Mesendoderm (in vitro differentiated cells): Measurements from ENCODE around the gene MFAP1. TPM values are rescaled to one million over a fixed set of nuclear protein-coding genes. Genes with fewer than 3 reads are reported as not detected.

Experiments used
- DNase-seq: peaks from one replicate; pipeline ENCODE4 v3.0.0; 2013
- H2AK5ac ChIP-seq: 2 replicates; pipeline ENCODE4 v1.6.1; 2013; ENCODE audit warnings: low read length, inconsistent platforms
- H2BK120ac ChIP-seq: 2 replicates; pipeline ENCODE4 v1.6.1; 2013; ENCODE audit warnings: low read depth, mild to moderate bottlenecking, low read length, moderate library complexity, mixed read lengths
- H2BK15ac ChIP-seq: replicated peaks from 2 replicates; pipeline ENCODE4 v1.6.1; 2013; ENCODE audit warnings: low read depth, mild to moderate bottlenecking, moderate library complexity
- H2BK5ac ChIP-seq: 2 replicates; pipeline ENCODE4 v1.6.1; 2013; ENCODE audit warnings: low read length, inconsistent platforms
- H3K18ac ChIP-seq: 2 replicates; pipeline ENCODE4 v1.6.1; 2013; ENCODE audit warnings: mild to moderate bottlenecking, low read length, mixed read lengths
- H3K23ac ChIP-seq: one replicate; pipeline ENCODE4 v1.6.1; 2013; ENCODE audit warnings: low read length
- H3K27ac ChIP-seq: 2 replicates; pipeline ENCODE4 v1.5.1; 2013; ENCODE audit warnings: low read depth, mild to moderate bottlenecking, inconsistent platforms, low read length, moderate library complexity
- H3K27me3 ChIP-seq: 2 replicates; pipeline ENCODE4 v1.6.1; 2013; ENCODE audit warnings: low read length, control low read depth, mild to moderate bottlenecking, inconsistent platforms; ENCODE audit not compliant: insufficient read depth, poor library complexity
- H3K36me3 ChIP-seq: 2 replicates; pipeline ENCODE4 v1.6.1; 2013; ENCODE audit warnings: low read length, inconsistent platforms; ENCODE audit not compliant: control insufficient read depth, insufficient read depth
- H3K4ac ChIP-seq: one replicate; pipeline ENCODE4 v1.6.1; 2013; ENCODE audit warnings: low read depth, mild to moderate bottlenecking, low read length, moderate library complexity
- H3K4me1 ChIP-seq: 2 replicates; pipeline ENCODE4 v1.6.1; 2013; ENCODE audit warnings: low read depth, low read length, inconsistent platforms; ENCODE audit not compliant: control insufficient read depth
- H3K4me2 ChIP-seq: 2 replicates; pipeline ENCODE4 v1.6.1; 2013; ENCODE audit warnings: low read length
- H3K4me3 ChIP-seq: 2 replicates; pipeline ENCODE4 v1.5.1; 2013; ENCODE audit warnings: mild to moderate bottlenecking, low read length
- H3K56ac ChIP-seq: one replicate; pipeline ENCODE4 v1.6.1; 2013; ENCODE audit warnings: low read length
- H3K79me1 ChIP-seq: 2 replicates; pipeline ENCODE4 v1.6.1; 2013; ENCODE audit warnings: low read length, inconsistent platforms
- H3K79me2 ChIP-seq: 2 replicates; pipeline ENCODE4 v1.6.1; 2013; ENCODE audit warnings: mild to moderate bottlenecking, low read length; ENCODE audit not compliant: control insufficient read depth, insufficient read depth
- H3K9ac ChIP-seq: 2 replicates; pipeline ENCODE4 v1.6.1; 2013; ENCODE audit warnings: low read length, inconsistent platforms
- H4K5ac ChIP-seq: one replicate; pipeline ENCODE4 v1.6.1; 2013; ENCODE audit warnings: low read length
- H4K8ac ChIP-seq: one replicate; pipeline ENCODE4 v1.6.1; 2013; ENCODE audit warnings: low read depth, mild to moderate bottlenecking, control low read depth, low read length, moderate library complexity
- WGBS: extraction: QIAGEN DNeasy Blood & Tissue Kit; methylation state at CpG from one replicate; pipeline ENCODE4 v1.1.7; 2013; ENCODE audit warnings: low lambda C conversion rate, missing lambda C conversion rate; ENCODE audit not compliant: insufficient coverage; ENCODE audit errors: extremely low coverage; 5-methylcytosine and 5-hydroxymethylcytosine counted together
- polyA plus RNA-seq, 2 experiments: library from polyadenylated mRNA; stranded (reverse); fragments of 200-250 nt; gene quantifications; one replicate each; pipeline ENCODE4 v1.2.3, GENCODE V29; 2013

MFAP1 gene
- polyA plus RNA-seq (2013, experiment 1 of 2) = 33.7 TPM
- polyA plus RNA-seq (2013, experiment 2 of 2) = 33.9 TPM

DNA sequence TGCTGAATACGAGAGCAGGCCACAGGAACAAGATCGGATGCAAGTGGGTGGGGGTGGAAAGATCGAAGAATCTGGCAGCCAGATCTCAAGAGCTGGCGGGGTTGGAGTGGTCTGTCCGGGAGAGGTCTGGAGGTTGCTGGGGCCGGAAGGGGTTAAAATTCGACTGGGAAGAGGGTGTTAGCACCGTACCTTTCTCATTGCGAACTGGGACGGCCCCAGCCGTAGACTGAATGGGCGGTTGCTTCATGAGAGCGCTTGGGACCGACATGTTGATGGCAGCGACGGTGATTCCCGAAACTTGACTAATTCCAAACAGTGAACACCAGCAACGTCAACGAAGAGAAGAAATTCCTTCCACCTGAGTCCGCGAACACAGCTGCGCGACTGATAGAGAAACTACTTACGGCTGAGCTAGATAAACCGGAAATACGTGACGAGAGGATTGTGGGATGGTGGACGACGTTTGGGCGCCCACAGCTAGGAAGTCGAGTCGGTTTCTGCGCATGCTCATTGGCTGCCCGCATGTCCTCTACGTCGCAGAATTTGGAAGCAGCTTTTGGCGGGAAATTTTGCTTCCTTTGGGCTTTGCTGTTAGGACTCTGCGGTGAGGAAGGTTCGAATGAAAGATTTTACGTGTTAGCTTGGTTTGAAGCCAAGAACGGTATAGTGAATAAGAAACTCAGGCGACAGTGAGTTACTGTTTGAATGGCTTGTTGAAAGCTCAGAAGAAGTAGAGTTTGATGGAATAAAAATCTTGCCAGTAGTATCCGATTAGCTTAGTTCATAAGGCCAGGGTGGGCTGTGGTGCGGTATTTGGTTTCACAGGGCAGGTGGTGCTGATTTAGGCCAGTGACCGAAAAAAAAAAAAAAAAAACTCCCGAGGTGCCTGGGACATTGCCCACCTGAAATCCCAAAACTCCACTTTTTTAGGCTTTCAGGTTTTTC, at the start of gene MFAP1:
TSS of gene MFAP1 (minus strand) at position 389 of the 945 bp plus-strand sequence. CDS start at position 268, 121 bp downstream.
- Histone ChIP-seq H2BK120ac (no peak within 1 kb of the TSS), H3K27me3 (no peaks in the 10 kb centered on the region), H3K4ac (peak within 1 kb of the TSS; percentile 58), H3K18ac (peak within 1 kb of the TSS; percentile 65), H3K4me2 (peak within 1 kb of the TSS; percentile 86), H3K36me3 (no peaks in the 10 kb centered on the region), H2AK5ac (no peak within 1 kb of the TSS), H2BK5ac (peak within 1 kb of the TSS; percentile 50), H3K79me1 (peaks cover 1% of the 10 kb centered on the region), H3K79me2 (peaks cover 6% of the 10 kb centered on the region), H3K23ac (peak within 1 kb of the TSS; percentile 74), H3K4me3 (peak within 1 kb of the TSS; percentile 99), H3K56ac (peak within 1 kb of the TSS; percentile 99), H3K9ac (peak within 1 kb of the TSS; percentile 95), H4K5ac (no peak within 1 kb of the TSS), H4K8ac (peak within 1 kb of the TSS; percentile 68), H3K27ac (peak within 1 kb of the TSS; percentile 53), H2BK15ac (no peak within 1 kb of the TSS), H3K4me1 (no peaks in the 10 kb centered on the region)
- WGBS = no CpG with 5 or more reads among the region's 46 CpGs
- DNase-seq = peak; percentile 98

- Histone ChIP-seq H4K8ac (no peak overlapping the region), H2AK5ac (no peak overlapping the region), H3K23ac (no peak overlapping the region), H3K36me3 (peaks cover 1% of the 10 kb centered on the region), H3K4me3 (no peak overlapping the region), H2BK5ac (no peak overlapping the region), H2BK15ac (no peak overlapping the region), H3K79me2 (no peaks in the 10 kb centered on the region), H4K5ac (no peak overlapping the region), H2BK120ac (no peak overlapping the region), H3K79me1 (no peaks in the 10 kb centered on the region), H3K4me2 (no peak overlapping the region), H3K9ac (no peak overlapping the region), H3K18ac (no peak overlapping the region), H3K56ac (no peak overlapping the region), H3K27me3 (no peaks in the 10 kb centered on the region), H3K27ac (no peak overlapping the region), H3K4ac (no peak overlapping the region), H3K4me1 (no peaks in the 10 kb centered on the region)
- DNase-seq = no peak
- no CpG with 5 or more reads among the region's 10 CpGs for WGBS
Measured at GRCh38 chr15:43873651-43874050, 49.2 kb upstream of the MFAP1 start.

DNA sequence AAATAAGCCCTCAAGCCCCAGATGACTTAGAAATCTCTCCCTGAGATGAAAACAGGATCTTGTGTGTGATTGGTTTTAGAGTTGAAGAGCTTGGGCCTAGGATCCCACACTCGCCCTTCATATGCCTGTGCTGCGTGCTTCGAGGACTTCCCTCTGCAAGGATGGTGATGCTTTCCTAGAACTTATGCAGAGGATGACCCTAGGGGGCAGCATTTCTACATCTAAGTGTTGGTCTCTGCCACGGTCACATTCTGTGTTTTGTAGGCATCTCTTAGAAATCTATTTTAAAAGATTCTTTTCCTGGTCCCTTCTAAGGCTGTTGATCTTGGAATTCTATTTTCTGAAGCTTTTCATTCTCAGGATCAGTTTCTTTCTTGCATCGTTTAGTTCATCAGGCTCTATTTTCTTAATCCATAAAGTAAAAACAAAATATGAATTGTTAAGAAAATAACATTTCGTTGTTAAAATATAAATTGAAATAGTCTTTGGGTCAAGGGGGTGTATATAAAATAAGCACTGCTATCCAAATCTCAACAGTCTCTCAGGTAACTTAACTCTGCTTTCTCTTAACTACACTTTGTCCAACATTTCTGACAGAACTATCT, 48.0 kb upstream of the MFAP1 start:
- no peaks in the 10 kb centered on the region for H3K27me3 ChIP-seq

GRCh38 chr15:43871835-43872234, 47.3 kb upstream of the MFAP1 start:
- H3K56ac ChIP-seq = no peak overlapping the region
- no peaks in the 10 kb centered on the region for H3K27me3 ChIP-seq
- H3K79me1 ChIP-seq = no peaks in the 10 kb centered on the region
- no peaks in the 10 kb centered on the region for H3K4me1 ChIP-seq
- no peak overlapping the region for H2BK15ac ChIP-seq
- no peak overlapping the region for H3K4me2 ChIP-seq
- no peak overlapping the region for H3K23ac ChIP-seq
- H3K4ac ChIP-seq = no peak overlapping the region
- no CpG with 5 or more reads among the region's 2 CpGs for WGBS
- H4K5ac ChIP-seq = no peak overlapping the region
- no peak overlapping the region for H3K9ac ChIP-seq
- no peak overlapping the region for H3K4me3 ChIP-seq
- no peaks in the 10 kb centered on the region for H3K79me2 ChIP-seq
- H2BK5ac ChIP-seq = no peak overlapping the region
- no peak overlapping the region for H2AK5ac ChIP-seq
- no peak overlapping the region for H3K18ac ChIP-seq
- no peaks in the 10 kb centered on the region for H3K36me3 ChIP-seq
- no peak overlapping the region for H4K8ac ChIP-seq
- DNase-seq = no peak
- no peak overlapping the region for H2BK120ac ChIP-seq
- H3K27ac ChIP-seq = no peak overlapping the region

More for the DNA sequence above, 48.0 kb upstream of the MFAP1 start:
- Histone ChIP-seq H3K27ac (no peak overlapping the region), H3K56ac (no peak overlapping the region), H4K8ac (no peak overlapping the region), H3K79me1 (no peaks in the 10 kb centered on the region), H3K4me2 (no peak overlapping the region), H3K18ac (no peak overlapping the region), H4K5ac (no peak overlapping the region), H2BK15ac (no peak overlapping the region), H2BK120ac (no peak overlapping the region), H3K9ac (no peak overlapping the region), H3K23ac (no peak overlapping the region), H3K36me3 (no peaks in the 10 kb centered on the region), H2AK5ac (no peak overlapping the region), H2BK5ac (no peak overlapping the region), H3K4me1 (no peaks in the 10 kb centered on the region), H3K4me3 (no peak overlapping the region), H3K79me2 (no peaks in the 10 kb centered on the region), H3K4ac (no peak overlapping the region)
- WGBS = no CpG with 5 or more reads among the region's 6 CpGs
- peak; percentile 82 for DNase-seq

- DNase-seq = no peak
- H3K36me3 ChIP-seq = no peaks in the 10 kb centered on the region
Measured at GRCh38 chr15:43868406-43868805, 43.9 kb upstream of the MFAP1 start.

More at GRCh38 chr15:43868406-43868805, 43.9 kb upstream of the MFAP1 start:
- no peak overlapping the region for H3K9ac ChIP-seq
- no peak overlapping the region for H2BK120ac ChIP-seq
- H3K4me2 ChIP-seq = no peak overlapping the region
- no peak overlapping the region for H4K8ac ChIP-seq
- no peaks in the 10 kb centered on the region for H3K27me3 ChIP-seq
- no peak overlapping the region for H4K5ac ChIP-seq
- H3K27ac ChIP-seq = no peak overlapping the region
- H2AK5ac ChIP-seq = no peak overlapping the region
- no peaks in the 10 kb centered on the region for H3K79me2 ChIP-seq
- H3K18ac ChIP-seq = no peak overlapping the region
- H2BK5ac ChIP-seq = no peak overlapping the region
- H2BK15ac ChIP-seq = no peak overlapping the region
- no peaks in the 10 kb centered on the region for H3K79me1 ChIP-seq
- no peak overlapping the region for H3K4ac ChIP-seq
- no peaks in the 10 kb centered on the region for H3K4me1 ChIP-seq
- no peak overlapping the region for H3K4me3 ChIP-seq
- H3K56ac ChIP-seq = no peak overlapping the region
- WGBS = no CpG with 5 or more reads among the region's 2 CpGs
- no peak overlapping the region for H3K23ac ChIP-seq
